Measurements from ENCODE around the gene TRPM1. TPM values are rescaled to one million over a fixed set of nuclear protein-coding genes. Genes with fewer than 3 reads are reported as not detected.

Gene TRPM1
- under 0.01 TPM in 1 of 2 replicates, not detected in the other for total RNA-seq

DNA sequence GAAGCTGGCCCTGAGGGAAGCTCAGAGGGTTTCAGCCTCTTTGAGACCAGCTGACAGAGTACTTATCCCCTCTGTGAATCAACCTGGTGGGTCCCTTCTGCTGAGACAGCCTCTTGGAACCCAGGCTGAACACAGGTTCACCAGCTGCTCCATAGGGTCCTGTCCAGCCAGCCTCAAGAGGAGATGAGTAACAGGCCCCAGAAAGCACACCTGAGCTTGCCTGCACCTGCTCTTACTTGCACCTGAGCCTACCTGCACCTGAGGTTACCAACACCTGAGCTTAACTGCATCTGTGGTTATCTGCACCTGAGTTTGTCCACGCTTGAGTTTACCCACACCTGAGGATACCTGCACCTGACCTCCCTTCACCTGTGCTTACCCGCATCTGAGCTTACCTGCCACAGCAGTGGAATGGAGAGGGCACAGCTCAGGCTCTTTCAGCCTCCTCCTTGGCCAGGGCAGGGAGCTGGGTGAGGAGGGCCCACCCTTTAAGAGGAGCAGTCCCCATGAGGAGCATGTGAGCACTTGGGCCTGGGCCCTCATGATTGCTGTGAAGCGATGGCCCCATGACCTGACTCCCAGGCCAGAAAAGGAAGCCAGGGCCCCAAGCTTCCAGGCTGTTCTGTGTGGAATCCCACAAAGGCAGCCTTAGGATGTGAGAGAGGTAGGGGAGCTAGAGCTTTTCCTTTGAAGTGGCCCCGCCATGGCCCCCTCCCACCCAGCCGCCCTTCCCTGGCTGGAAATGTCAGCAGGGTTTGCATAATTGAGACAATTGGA is at the start of gene TRPM1:
TRPM1 (minus strand) TSS at position 464 of the 777 bp plus-strand sequence. CDS start 20,370 bp downstream, outside the sequence.
- no peak for TF ChIP-seq CTCF (IDR thresholded peaks at IDR 0.05; ENCODE audit: insufficient read depth, low read depth, low read length)
- no peak for DNase-seq (ENCODE audit: low read depth)

DNA sequence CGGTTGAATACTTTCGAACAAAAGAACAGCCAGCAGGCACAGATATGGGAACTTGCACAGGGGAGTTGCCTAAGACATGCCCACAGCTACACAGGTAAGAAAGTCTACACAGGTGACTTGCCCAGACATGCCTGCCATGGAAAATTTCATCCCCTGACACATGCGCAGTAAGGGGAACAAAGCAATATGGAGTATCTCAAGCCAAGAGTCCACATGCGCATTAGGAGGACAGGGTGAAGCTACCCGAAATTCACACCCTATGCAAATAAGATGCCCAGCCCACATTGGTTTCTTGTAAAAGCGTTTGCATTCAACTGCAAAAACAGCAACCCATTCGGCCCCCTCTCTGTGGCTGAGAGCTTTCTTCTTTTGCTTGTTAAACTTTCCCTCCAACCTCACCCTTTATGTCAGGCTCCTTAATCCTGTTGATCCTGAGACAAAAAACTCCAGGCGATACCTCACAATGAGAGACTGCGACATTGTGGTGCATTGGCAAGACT is 49.3 kb upstream of the TRPM1 start:
- no peak for DNase-seq (ENCODE audit: low read depth)
- no peak for TF ChIP-seq CTCF (IDR thresholded peaks at IDR 0.05; ENCODE audit: insufficient read depth, low read depth, low read length)
- H3K4me3 ChIP-seq (ENCODE audit: low read depth, low read length): no peak overlapping the region

More for the DNA sequence above, at the start of gene TRPM1:
- no peak within 1 kb of the TSS for H3K4me3 ChIP-seq (ENCODE audit: low read depth, low read length)

DNA sequence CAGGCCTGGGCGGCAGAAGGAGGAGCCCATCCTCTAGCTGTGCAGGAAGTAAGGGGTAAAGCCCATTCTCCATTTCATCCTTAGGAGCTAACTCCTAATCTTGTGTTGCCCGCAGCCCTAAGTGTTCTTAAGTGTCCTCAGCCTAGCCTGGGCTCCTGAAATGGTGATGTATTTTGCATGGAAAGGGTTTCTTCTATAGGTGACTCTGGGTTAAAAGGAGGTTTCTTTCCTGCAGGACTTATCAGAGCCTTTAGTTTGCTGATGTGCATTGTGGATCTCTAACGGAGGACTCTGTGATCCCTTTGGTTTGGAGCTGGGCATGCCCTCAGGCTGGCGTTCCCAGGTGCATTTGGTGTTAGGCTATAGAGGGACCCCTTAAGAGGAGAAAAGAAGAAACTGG is 48.5 kb upstream of the TRPM1 start:
- no peak for TF ChIP-seq CTCF (IDR thresholded peaks at IDR 0.05; ENCODE audit: insufficient read depth, low read depth, low read length)
- H3K4me3 ChIP-seq (ENCODE audit: low read depth, low read length): no peak overlapping the region
- DNase-seq (ENCODE audit: low read depth): no peak

DNA sequence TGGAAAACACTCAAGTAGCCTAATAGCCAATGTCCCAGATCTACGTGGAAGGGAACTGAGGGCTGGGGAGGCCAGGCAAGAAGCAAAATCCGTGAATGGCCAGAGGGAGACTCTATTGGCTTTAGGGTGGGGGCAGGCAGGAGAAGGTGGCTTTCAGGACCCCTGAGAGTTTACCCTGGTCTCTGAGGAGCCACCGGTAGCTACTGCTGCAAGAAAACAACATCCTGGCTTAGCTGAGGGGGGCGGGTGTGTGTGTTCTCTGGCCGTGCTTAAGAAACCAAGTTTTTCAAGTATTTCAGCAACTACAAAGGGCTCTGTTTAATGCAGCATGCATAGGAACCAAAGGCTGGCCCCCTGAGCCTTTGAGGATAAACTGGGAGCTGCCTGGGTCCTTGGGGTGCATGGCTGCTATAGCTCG is 47.6 kb upstream of the TRPM1 start:
- DNase-seq (ENCODE audit: low read depth): no peak
- no peak overlapping the region for H3K4me3 ChIP-seq (ENCODE audit: low read depth, low read length)
- TF ChIP-seq CTCF (IDR thresholded peaks at IDR 0.05; ENCODE audit: insufficient read depth, low read depth, low read length): no peak

DNA sequence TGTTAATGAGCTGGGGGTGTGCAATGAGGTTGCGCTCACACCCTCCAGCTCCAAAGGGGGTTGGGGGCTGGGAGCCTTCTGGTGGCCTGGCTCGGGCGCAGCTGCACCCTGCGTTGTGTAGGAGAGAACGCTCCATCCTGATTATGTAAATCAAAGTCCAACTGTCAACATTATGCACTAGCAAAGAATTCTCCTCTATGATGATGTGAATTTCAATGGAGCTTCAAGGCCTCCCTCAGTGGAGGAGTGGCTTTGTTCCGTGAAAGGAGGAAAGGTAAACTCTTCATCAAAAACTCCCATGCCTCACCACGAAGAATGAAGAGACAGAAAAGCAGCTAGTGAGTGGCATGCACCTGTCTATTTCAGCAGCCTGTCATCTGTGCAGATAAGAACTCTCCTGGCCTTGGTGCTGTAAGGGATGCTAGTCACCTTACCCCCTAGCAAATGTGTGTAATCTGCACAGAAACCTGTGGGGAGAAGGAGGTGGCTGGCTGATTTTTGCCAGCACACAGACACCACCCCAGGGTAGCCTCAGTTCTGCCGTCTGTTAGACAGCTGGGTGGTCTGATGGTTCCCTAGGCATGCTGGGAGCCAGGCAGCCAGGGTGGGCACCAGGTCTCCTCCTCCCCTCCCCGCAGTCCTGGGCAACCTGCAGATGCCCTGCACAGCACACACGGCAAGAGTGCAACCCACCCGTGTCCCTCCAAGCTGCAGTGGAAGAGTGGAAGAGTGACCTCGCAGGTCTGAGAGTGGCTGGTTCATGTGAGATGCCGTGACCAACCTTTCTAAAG is 47.0 kb upstream of the TRPM1 start:
- TF ChIP-seq CTCF (IDR thresholded peaks at IDR 0.05; ENCODE audit: insufficient read depth, low read depth, low read length): no peak
- no peak overlapping the region for H3K4me3 ChIP-seq (ENCODE audit: low read depth, low read length)
- DNase-seq (ENCODE audit: low read depth): no peak

DNA sequence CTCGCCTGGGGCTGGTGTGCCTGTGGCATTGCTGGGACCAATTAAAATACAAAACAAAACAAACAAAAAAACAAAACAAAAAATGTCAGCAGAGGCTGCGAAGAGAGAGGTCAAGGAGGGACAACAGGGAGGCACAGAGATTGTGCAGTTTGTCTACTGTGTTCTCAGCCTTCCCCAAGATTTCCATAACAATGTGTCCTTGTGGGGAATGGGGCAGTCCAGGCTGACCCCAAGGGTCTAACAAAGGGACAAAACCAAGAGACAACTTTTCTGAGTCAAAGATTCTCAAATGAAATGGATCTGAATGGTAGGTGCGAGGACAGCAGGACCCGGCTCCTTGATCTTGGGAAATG is 46.4 kb upstream of the TRPM1 start:
- H3K4me3 ChIP-seq (ENCODE audit: low read depth, low read length): no peak overlapping the region
- no peak for TF ChIP-seq CTCF (IDR thresholded peaks at IDR 0.05; ENCODE audit: insufficient read depth, low read depth, low read length)
- DNase-seq (ENCODE audit: low read depth): no peak

Data from fibroblast of villous mesenchyme (primary cell).